HCT116 (cell line): ENCODE measurements around the gene BRD3OS. TPM values are rescaled to one million over a fixed set of nuclear protein-coding genes. Genes with fewer than 3 reads are reported as not detected.

Experiments used
- ATAC-seq: fragments of 200-7000 bp; cut with Tn5 transposase; 2 replicates; pipeline ENCODE4 v1.9.1; 2020; ENCODE audit warnings: mild to moderate bottlenecking, moderate library complexity
- BruUV-seq: library from RNA; stranded (reverse); fragments of 400-500 nt; replicated peaks from 2 replicates; lab custom pipeline; 2021; lab: Mats Ljungman, UMichigan
- CTCF ChIA-PET: fragments of 300-600 bp; sonication (Branson Sonifier 250); formaldehyde crosslinking; loops from one replicate; lab custom pipeline; 2021; ENCODE audit warnings: antibody characterized with exemption; lab: Charles Lee
- POLR2A ChIA-PET: fragments of 300-600, 350-600 bp; sonication (Branson Sonifier 250); formaldehyde crosslinking; loops from one replicate; lab custom pipeline; 2021; ENCODE audit warnings: antibody characterized with exemption; lab: Charles Lee
- RAD21 ChIA-PET, 2 experiments: fragments of 300-600 bp; sonication (Branson Sonifier 250); formaldehyde crosslinking; loops; one replicate each; lab custom pipeline; 2023; ENCODE audit warnings: low total read pairs in 2 of 2; ENCODE audit not compliant: uncharacterized antibody in 2 of 2, unreplicated experiment in 2 of 2, low non-redundant PET in 1 of 2; lab: Charles Lee
- DNase-seq: peaks from one replicate; pipeline ENCODE4 v3.0.0-alpha.2; 2010; ENCODE audit warnings: low read depth, low spot score
- H2AFZ ChIP-seq: fragments of 200-600 bp; shearing (Covaris generic), sonication (generic); 2 replicates; pipeline ENCODE4 v1.6.1; 2017; ENCODE audit warnings: low read depth, mixed run types, mixed read lengths, antibody characterized with exemption, low read length; ENCODE audit not compliant: poor library complexity, severe bottlenecking
- H3K27ac ChIP-seq: 2 replicates; pipeline ENCODE4 v1.5.1; 2012; ENCODE audit warnings: low read depth, low read length
- H3K27me3 ChIP-seq: fragments of 200-600 bp; sonication (generic); 2 replicates; pipeline ENCODE4 v1.6.1; 2016; ENCODE audit warnings: mixed run types, low read length, mixed read lengths; ENCODE audit not compliant: insufficient read depth
- H3K36me3 ChIP-seq, 2 experiments: fragments of 200-500 bp in 1 of 2; fragments of 200-600 bp in 1 of 2; sonication (Bioruptor generic) in 1 of 2; sonication (generic) in 1 of 2; 2 replicates each; pipeline versions ENCODE4 v1.5.1 to v1.6.1; 2014 to 2016; ENCODE audit warnings: low read length in 2 of 2, inconsistent platforms in 1 of 2, mixed read lengths in 1 of 2, mixed run types in 1 of 2; ENCODE audit not compliant: insufficient read depth in 2 of 2, control insufficient read depth in 1 of 2
- H3K4me1 ChIP-seq, 2 experiments: fragments of 200-600 bp in 1 of 2; sonication (generic) in 1 of 2; 2 replicates each; pipeline versions ENCODE4 v1.5.1 to v1.6.1; 2012 to 2017; ENCODE audit warnings: low read length in 2 of 2, inconsistent platforms in 1 of 2, mild to moderate bottlenecking in 1 of 2, mixed read lengths in 1 of 2, mixed run types in 1 of 2, moderate library complexity in 1 of 2; ENCODE audit not compliant: insufficient read depth in 2 of 2, control insufficient read depth in 1 of 2
- H3K4me2 ChIP-seq: fragments of 200-600 bp; sonication (generic); 2 replicates; pipeline ENCODE4 v1.6.1; 2017; ENCODE audit warnings: mixed run types, low read length, mixed read lengths
- H3K4me3 ChIP-seq, 2 experiments: fragments of 200-600 bp in 1 of 2; sonication (generic) in 1 of 2; replicated peaks in 1 of 2; 2 replicates each; pipeline ENCODE4 v1.5.1; 2011 to 2016; ENCODE audit warnings: low read length in 2 of 2, control low read depth in 1 of 2, low read depth in 1 of 2, mild to moderate bottlenecking in 1 of 2, mixed read lengths in 1 of 2, mixed run types in 1 of 2
- H3K79me2 ChIP-seq: fragments of 200-600 bp; sonication (generic); 2 replicates; pipeline ENCODE4 v1.6.1; 2017; ENCODE audit warnings: mild to moderate bottlenecking, mixed run types, low read length, moderate library complexity, mixed read lengths; ENCODE audit not compliant: insufficient read depth
- H3K9ac ChIP-seq: fragments of 200-600 bp; sonication (generic); 2 replicates; pipeline ENCODE4 v1.6.1; 2016; ENCODE audit warnings: low read length, mixed read lengths
- H3K9me2 ChIP-seq: fragments of 200-600 bp; sonication (generic), shearing (Covaris generic); 2 replicates; pipeline ENCODE4 v1.6.1; 2017; ENCODE audit warnings: mixed run types, mild to moderate bottlenecking, moderate library complexity; ENCODE audit not compliant: insufficient read depth
- H3K9me3 ChIP-seq, 2 experiments: fragments of 200-500 bp in 1 of 2; fragments of 200-600 bp in 1 of 2; sonication (Bioruptor generic) in 1 of 2; sonication (generic) in 1 of 2; 2 replicates each; pipeline ENCODE4 v1.6.1; 2014 to 2017; ENCODE audit warnings: low read length in 2 of 2, mixed read lengths in 2 of 2, inconsistent platforms in 1 of 2, low read depth in 1 of 2, mild to moderate bottlenecking in 1 of 2, mixed run types in 1 of 2, moderate library complexity in 1 of 2; ENCODE audit not compliant: control insufficient read depth in 1 of 2, insufficient read depth in 1 of 2
- H4K20me1 ChIP-seq: fragments of 200-600 bp; sonication (generic), shearing (Covaris generic); 2 replicates; pipeline ENCODE4 v1.6.1; 2017; ENCODE audit warnings: mixed run types, mild to moderate bottlenecking, moderate library complexity; ENCODE audit not compliant: insufficient read depth
- CBX3 ChIP-seq: IDR thresholded peaks from 2 replicates; pipeline ENCODE4 v1.6.1; 2012; ENCODE audit warnings: low read depth
- CTCF ChIP-seq, 3 experiments: fragments of 200-600 bp in 1 of 3; sonication (generic) in 1 of 3; IDR thresholded peaks in 2 of 3; conservative IDR thresholded peaks in 1 of 3; 2 replicates each; pipeline ENCODE4 v1.5.1; 2012 to 2017; ENCODE audit warnings: low read depth in 2 of 3, low read length in 2 of 3, antibody characterized with exemption in 1 of 3, borderline replicate concordance in 1 of 3, control low read depth in 1 of 3, mild to moderate bottlenecking in 1 of 3, mixed read lengths in 1 of 3, mixed run types in 1 of 3, moderate library complexity in 1 of 3; ENCODE audit not compliant: insufficient read depth in 1 of 3
- ELF1 ChIP-seq: IDR thresholded peaks from 2 replicates; pipeline ENCODE4 v1.6.1; 2012; ENCODE audit warnings: low read depth, borderline replicate concordance
- FOSL1 ChIP-seq: IDR thresholded peaks from 2 replicates; pipeline ENCODE4 v1.6.1; 2012; ENCODE audit warnings: low read depth
- MAX ChIP-seq: IDR thresholded peaks from 2 replicates; pipeline ENCODE4 v1.6.1; 2012
- POLR2A ChIP-seq: IDR thresholded peaks from 2 replicates; pipeline ENCODE4 v1.7.0; 2011; ENCODE audit warnings: borderline replicate concordance; ENCODE audit not compliant: insufficient read depth, insufficient read length; ENCODE audit errors: extremely low read depth
- RAD21 ChIP-seq: IDR thresholded peaks from 2 replicates; pipeline ENCODE4 v1.6.1; 2012; ENCODE audit warnings: low read depth, mild to moderate bottlenecking
- REST ChIP-seq: IDR thresholded peaks from 2 replicates; pipeline ENCODE4 v1.6.1; 2012; ENCODE audit warnings: low read depth
- SP1 ChIP-seq: IDR thresholded peaks from 2 replicates; pipeline ENCODE4 v1.6.1; 2012; ENCODE audit warnings: low read depth
- ZNF274 ChIP-seq: fragments of 200-500 bp; sonication (Bioruptor generic); IDR thresholded peaks from 2 replicates; pipeline ENCODE4 v1.6.1; 2014; ENCODE audit warnings: mild to moderate bottlenecking, low read depth, low read length, inconsistent platforms
- intact Hi-C: fragments of 100-400 bp; cut with micrococcal nuclease; formaldehyde crosslinking; loops from 2 replicates; pipeline ENCODE4 v1.10.0; 2022
- total RNA-seq: library from RNA; stranded (reverse); gene quantifications from one replicate; pipeline ENCODE4 v1.2.1, GENCODE V29; 2021; ENCODE audit not compliant: unreplicated experiment

The BRD3OS gene
- total RNA-seq, 1 experiment from 2014 or later: 17.0 TPM

GRCh38 chr9:134010310-134011173 is 14.7 kb upstream of the BRD3OS start:
- TF ChIP-seq RAD21 (no peak), POLR2A (no peak), ELF1 (no peak), ZNF274 (no peak), CBX3 (no peak)
- ATAC-seq: no peak
- no peak overlapping the region for H3K4me2 ChIP-seq
- no peak overlapping the region for H3K4me3 ChIP-seq
- H3K4me1 ChIP-seq: no peaks in the 10 kb centered on the region
- no peak overlapping the region for H3K27ac ChIP-seq
- H2AFZ ChIP-seq: no peak overlapping the region
- peaks cover 10 to 16% of the 10 kb centered on the region in 2 experiments; a peak in 2 of 4 replicates for H3K9me3 ChIP-seq
- no peaks in the 10 kb centered on the region for H3K27me3 ChIP-seq
- ChIA-PET CTCF (no interaction called here), POLR2A (no interaction called here), RAD21 (no interaction called here)
- intact Hi-C loops: no loop called here
- H4K20me1 ChIP-seq: no peaks in the 10 kb centered on the region
- no peaks in the 10 kb centered on the region for H3K79me2 ChIP-seq
- no peaks in the 10 kb centered on the region for H3K9me2 ChIP-seq
- DNase-seq: no peak
- no peak overlapping the region for H3K9ac ChIP-seq
- no peaks in the 10 kb centered on the region for H3K36me3 ChIP-seq
- no TSS peak for BruUV-seq

- Histone ChIP-seq H3K4me1 (no peaks in the 10 kb centered on the region), H3K9ac (no peak overlapping the region), H3K4me2 (no peak overlapping the region), H3K9me2 (no peaks in the 10 kb centered on the region), H3K4me3 (no peak overlapping the region), H4K20me1 (no peaks in the 10 kb centered on the region), H3K9me3 (peaks cover 10 to 16% of the 10 kb centered on the region in 2 experiments; a peak in 2 of 4 replicates), H3K27me3 (no peaks in the 10 kb centered on the region), H2AFZ (no peak overlapping the region), H3K27ac (no peak overlapping the region), H3K79me2 (no peaks in the 10 kb centered on the region), H3K36me3 (no peaks in the 10 kb centered on the region)
- DNase-seq (no peak), ATAC-seq (no peak)
- no TSS peak for BruUV-seq
- ChIA-PET RAD21 (no interaction called here), CTCF (no interaction called here), POLR2A (no interaction called here)
- TF ChIP-seq REST (no peak), FOSL1 (no peak), MAX (no peak), CBX3 (no peak), CTCF (IDR thresholded peaks at IDR 0.05 in 2 of 3, conservative IDR thresholded peaks at IDR 0.05 in 1 of 3; ENCODE audit: borderline replicate concordance in 1 of 3, insufficient read depth in 1 of 3, low read depth in 2 of 3, low read length in 2 of 3) (no peak), SP1 (no peak), ZNF274 (no peak), ELF1 (no peak)
- intact Hi-C loops: no loop called here
Observed at GRCh38 chr9:134011401-134011800, 13.9 kb upstream of the BRD3OS start.
